ENCODE data around the gene KIF6.

Gene KIF6

GRCh38 chr6:39760226-39760952 is 35.2 kb upstream of the KIF6 start:
- Histone ChIP-seq H3K9ac (ENCODE audit: low read length) (no peak overlapping the region), H3K9me2 (replicated peaks; ENCODE audit: insufficient read depth, low read length) (no peaks in the 10 kb centered on the region), H3K4me1 (ENCODE audit: low read length) (no peaks in the 10 kb centered on the region), H3K9me3 (replicated peaks; ENCODE audit: insufficient read depth, low read length) (no peaks in the 10 kb centered on the region), H3K27ac (ENCODE audit: low read length) (no peak overlapping the region), H3K79me2 (ENCODE audit: low read length) (no peaks in the 10 kb centered on the region), H3K4me3 (ENCODE audit: low read length) (no peak overlapping the region), H3K27me3 (replicated peaks; ENCODE audit: insufficient read depth, low read length) (no peaks in the 10 kb centered on the region), H3F3A (ENCODE audit: insufficient read depth, low read length) (no peaks in the 10 kb centered on the region), H4K20me1 (ENCODE audit: insufficient read depth, low read length) (no peaks in the 10 kb centered on the region), H3K4me2 (ENCODE audit: low read depth, low read length) (no peak overlapping the region), H2AFZ (ENCODE audit: low read length) (no peak overlapping the region), H3K36me3 (replicated peaks; ENCODE audit: insufficient read depth, low read length) (no peaks in the 10 kb centered on the region)
- DNase-seq = no peak
- TF ChIP-seq CTCF (IDR thresholded peaks at IDR 0.05; ENCODE audit: low read length) (no peak), EZH2phosphoT487 (IDR thresholded peaks at IDR 0.05; ENCODE audit: low read length) (no peak), EZH2 (optimal IDR thresholded peaks at IDR 0.05; ENCODE audit: low read depth, low read length) (no peak)

GRCh38 chr6:39758905-39759605 is 33.8 kb upstream of the KIF6 start:
- no peak overlapping the region for H3K27ac ChIP-seq (ENCODE audit: low read length)
- no peak for TF ChIP-seq EZH2 (optimal IDR thresholded peaks at IDR 0.05; ENCODE audit: low read depth, low read length)
- TF ChIP-seq CTCF (IDR thresholded peaks at IDR 0.05; ENCODE audit: low read length) = no peak
- no peak for TF ChIP-seq EZH2phosphoT487 (IDR thresholded peaks at IDR 0.05; ENCODE audit: low read length)
- no peaks in the 10 kb centered on the region for H4K20me1 ChIP-seq (ENCODE audit: insufficient read depth, low read length)
- H3K9me3 ChIP-seq (replicated peaks; ENCODE audit: insufficient read depth, low read length) = no peaks in the 10 kb centered on the region
- H3K79me2 ChIP-seq (ENCODE audit: low read length) = no peaks in the 10 kb centered on the region
- no peak for DNase-seq
- H3K36me3 ChIP-seq (replicated peaks; ENCODE audit: insufficient read depth, low read length) = no peaks in the 10 kb centered on the region
- H2AFZ ChIP-seq (ENCODE audit: low read length) = no peak overlapping the region
- no peak overlapping the region for H3K9ac ChIP-seq (ENCODE audit: low read length)
- H3K4me1 ChIP-seq (ENCODE audit: low read length) = no peaks in the 10 kb centered on the region
- no peak overlapping the region for H3K4me2 ChIP-seq (ENCODE audit: low read depth, low read length)
- H3K4me3 ChIP-seq (ENCODE audit: low read length) = no peak overlapping the region
- no peaks in the 10 kb centered on the region for H3F3A ChIP-seq (ENCODE audit: insufficient read depth, low read length)
- no peaks in the 10 kb centered on the region for H3K9me2 ChIP-seq (replicated peaks; ENCODE audit: insufficient read depth, low read length)
- H3K27me3 ChIP-seq (replicated peaks; ENCODE audit: insufficient read depth, low read length) = no peaks in the 10 kb centered on the region

- Histone ChIP-seq H3K27me3 (replicated peaks; ENCODE audit: insufficient read depth, low read length) (no peaks in the 10 kb centered on the region), H3K4me1 (ENCODE audit: low read length) (no peaks in the 10 kb centered on the region)
Observed at GRCh38 chr6:39756582-39756981, 31.4 kb upstream of the KIF6 start.

More at GRCh38 chr6:39756582-39756981, 31.4 kb upstream of the KIF6 start:
- H3K36me3 ChIP-seq (replicated peaks; ENCODE audit: insufficient read depth, low read length) = no peaks in the 10 kb centered on the region
- no peak overlapping the region for H3K27ac ChIP-seq (ENCODE audit: low read length)
- no peaks in the 10 kb centered on the region for H3F3A ChIP-seq (ENCODE audit: insufficient read depth, low read length)
- H3K79me2 ChIP-seq (ENCODE audit: low read length) = no peaks in the 10 kb centered on the region
- no peaks in the 10 kb centered on the region for H4K20me1 ChIP-seq (ENCODE audit: insufficient read depth, low read length)
- no peak overlapping the region for H3K9ac ChIP-seq (ENCODE audit: low read length)
- H3K4me2 ChIP-seq (ENCODE audit: low read depth, low read length) = no peak overlapping the region
- no peaks in the 10 kb centered on the region for H3K9me3 ChIP-seq (replicated peaks; ENCODE audit: insufficient read depth, low read length)
- DNase-seq = no peak
- no peaks in the 10 kb centered on the region for H3K9me2 ChIP-seq (replicated peaks; ENCODE audit: insufficient read depth, low read length)
- TF ChIP-seq EZH2 (optimal IDR thresholded peaks at IDR 0.05; ENCODE audit: low read depth, low read length) (no peak), CTCF (IDR thresholded peaks at IDR 0.05; ENCODE audit: low read length) (no peak), EZH2phosphoT487 (IDR thresholded peaks at IDR 0.05; ENCODE audit: low read length) (no peak)
- H2AFZ ChIP-seq (ENCODE audit: low read length) = no peak overlapping the region
- H3K4me3 ChIP-seq (ENCODE audit: low read length) = no peak overlapping the region
